ENCODE measurements around the gene CNKSR1.

GRCh38 chr1:26163684-26164035, 13.6 kb upstream of the CNKSR1 start:
- no peak for TF ChIP-seq CREB5 (CRISPR knock-in tag; IDR thresholded peaks at IDR 0.05; ENCODE audit: low read depth)
- no peak for TF ChIP-seq ZFP30 (CRISPR knock-in tag; IDR thresholded peaks at IDR 0.05)
- TF ChIP-seq PATZ1 (CRISPR knock-in tag; IDR thresholded peaks at IDR 0.05; ENCODE audit: borderline replicate concordance) = no peak
- no peak for TF ChIP-seq ESRRG (CRISPR knock-in tag; IDR thresholded peaks at IDR 0.05)
- no peak for TF ChIP-seq ZFP3 (CRISPR knock-in tag; IDR thresholded peaks at IDR 0.05)
- no peak for TF ChIP-seq RARB (CRISPR knock-in tag; IDR thresholded peaks at IDR 0.05)
- no peak for TF ChIP-seq CSRNP3 (CRISPR knock-in tag; IDR thresholded peaks at IDR 0.05)
- TF ChIP-seq CSDC2 (CRISPR knock-in tag; IDR thresholded peaks at IDR 0.05) = no peak
- no peak for TF ChIP-seq TOX (CRISPR knock-in tag; IDR thresholded peaks at IDR 0.05; ENCODE audit: borderline replicate concordance)
- no peak for TF ChIP-seq POU6F1 (CRISPR knock-in tag; IDR thresholded peaks at IDR 0.05; ENCODE audit: borderline replicate concordance, low read depth)
- no peak for TF ChIP-seq SNAI2 (CRISPR knock-in tag; IDR thresholded peaks at IDR 0.05)

Measured in SK-N-SH treated with all-trans-retinoic acid at 6 μM for 48 hours (cell line).